Stromal cell of bone marrow (primary cell): Measurements from ENCODE around the gene ITSN1.
A peak's percentile ranks its signal among the peaks of the same experiment; 100 is the strongest.
"Not testable (repeated sequence)": the region's sequence is repeated elsewhere in the genome, so short reads cannot be mapped to it uniquely, and the experiment has no call there.

Experiments used
- DNase-seq: peaks from one replicate; pipeline ENCODE4 v3.0.0-alpha.2; 2012; ENCODE audit warnings: low read depth

The ITSN1 gene

GRCh38 chr21:33863191-33863590, 220.9 kb downstream of the ITSN1 start:
- not testable (repeated sequence) for DNase-seq

DNA sequence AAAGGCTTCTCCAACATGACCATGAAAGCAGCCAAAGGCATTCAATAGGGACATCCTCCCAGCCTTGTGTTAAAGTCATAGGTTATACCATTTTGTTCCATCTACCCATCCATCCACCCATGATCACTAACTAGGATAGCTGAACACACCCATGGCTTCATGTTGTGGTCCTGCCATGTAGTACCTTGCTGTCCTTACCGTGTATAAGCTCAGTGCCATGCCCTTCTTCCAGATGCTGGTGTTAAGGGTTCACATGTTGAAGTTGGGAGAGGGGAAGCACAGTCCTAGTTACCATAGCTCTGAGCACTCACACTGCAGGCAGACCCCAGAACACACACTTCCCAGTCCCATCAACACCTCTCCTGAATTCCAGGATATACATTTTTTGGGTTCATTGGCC, 221.8 kb downstream of the ITSN1 start:
- DNase-seq = no peak

- DNase-seq = no peak
These were observed 222.9 kb downstream of the ITSN1 start for GRCh38 chr21:33865176-33865575.

DNA sequence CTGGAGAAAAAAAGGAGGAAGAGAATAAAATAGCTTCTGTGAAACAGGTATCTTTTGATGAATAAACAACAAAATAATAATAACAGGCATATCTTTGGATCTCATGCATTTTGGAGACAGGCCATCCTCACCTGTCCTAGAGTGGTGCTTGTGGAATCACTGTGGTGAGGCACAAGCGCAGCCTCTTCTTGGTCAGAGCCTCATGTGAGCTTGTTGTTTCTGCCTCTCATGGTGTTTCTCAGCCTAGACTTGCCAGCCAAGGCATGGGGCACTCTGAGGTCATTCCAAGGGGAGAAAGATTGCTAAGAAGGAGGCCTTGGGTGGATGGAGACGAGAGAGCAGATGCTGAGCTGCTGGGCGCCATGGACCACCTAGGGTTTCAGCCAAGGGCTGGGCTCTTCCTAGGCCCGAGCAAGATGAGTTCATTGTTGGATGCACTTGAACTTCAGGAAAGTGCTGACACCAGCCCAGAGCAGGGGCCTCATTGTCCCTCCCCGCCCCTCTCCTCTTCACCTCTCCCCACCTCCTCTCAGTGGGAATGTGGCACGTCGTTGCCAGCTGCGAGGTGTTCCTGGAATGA, 223.8 kb downstream of the ITSN1 start:
- no peak for DNase-seq

- no peak for DNase-seq
These were observed 224.5 kb downstream of the ITSN1 start for GRCh38 chr21:33866826-33867225.

GRCh38 chr21:33867868-33868267, 225.6 kb downstream of the ITSN1 start:
- not testable (repeated sequence) for DNase-seq

DNA sequence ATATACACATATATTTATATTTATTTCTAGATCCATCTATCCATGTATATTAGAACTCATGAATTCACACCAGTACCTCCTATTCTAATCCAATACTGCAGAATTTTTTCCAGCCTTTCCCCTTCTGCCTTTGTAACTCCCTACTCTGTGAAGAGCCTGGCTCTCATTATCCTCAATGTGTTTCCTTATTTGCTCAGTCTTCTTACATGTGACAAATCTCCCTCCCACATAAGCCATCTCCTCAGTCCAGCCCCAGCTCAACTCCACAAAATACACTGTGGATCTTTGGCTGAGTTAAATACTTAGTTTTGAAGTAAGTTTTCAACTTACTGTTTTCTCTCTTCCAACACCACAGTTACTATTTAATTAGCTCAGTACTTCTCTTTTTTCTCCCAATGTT, 227.6 kb downstream of the ITSN1 start:
- no peak for DNase-seq

DNA sequence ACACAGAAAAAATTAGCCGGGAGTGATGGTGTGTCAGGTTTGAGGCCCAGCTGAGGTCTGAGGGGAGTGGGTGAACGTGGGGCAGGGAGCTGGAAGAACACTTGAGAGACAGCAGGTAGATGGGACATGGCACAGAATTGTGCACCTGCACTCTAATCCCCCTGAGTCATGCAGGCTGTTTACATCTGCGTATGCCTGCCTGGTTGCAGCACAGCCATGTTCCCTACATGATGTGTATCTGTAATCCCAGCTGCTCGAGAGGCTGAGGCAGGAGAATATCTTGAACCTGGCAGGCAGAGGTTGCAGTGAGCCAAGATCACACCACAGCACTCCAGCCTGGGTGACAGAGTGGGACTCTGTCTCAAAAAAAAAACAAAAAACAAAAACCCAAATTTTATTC, 228.5 kb downstream of the ITSN1 start:
- no peak for DNase-seq

DNA sequence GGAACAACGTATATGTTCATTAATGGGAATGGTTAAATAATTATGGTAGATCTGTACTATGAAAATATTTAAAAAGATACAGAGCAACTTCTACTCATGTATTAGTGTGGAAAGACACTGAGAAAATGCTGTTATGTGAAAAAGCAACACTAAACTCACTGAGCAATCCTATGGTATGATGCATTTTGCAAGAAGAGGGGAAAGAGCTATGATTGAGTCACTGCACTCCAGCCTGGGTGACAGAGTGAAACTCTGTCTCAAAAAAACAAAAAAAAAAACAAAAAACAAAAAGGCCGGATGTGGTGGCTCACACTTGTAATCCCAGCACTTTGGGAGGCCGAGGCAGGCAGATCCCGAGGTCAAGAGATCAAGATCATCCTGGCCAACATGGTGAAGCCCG, 228.9 kb downstream of the ITSN1 start:
- DNase-seq = no peak

- no peak for DNase-seq
These were observed 230.7 kb downstream of the ITSN1 start for GRCh38 chr21:33872881-33873515.

DNA sequence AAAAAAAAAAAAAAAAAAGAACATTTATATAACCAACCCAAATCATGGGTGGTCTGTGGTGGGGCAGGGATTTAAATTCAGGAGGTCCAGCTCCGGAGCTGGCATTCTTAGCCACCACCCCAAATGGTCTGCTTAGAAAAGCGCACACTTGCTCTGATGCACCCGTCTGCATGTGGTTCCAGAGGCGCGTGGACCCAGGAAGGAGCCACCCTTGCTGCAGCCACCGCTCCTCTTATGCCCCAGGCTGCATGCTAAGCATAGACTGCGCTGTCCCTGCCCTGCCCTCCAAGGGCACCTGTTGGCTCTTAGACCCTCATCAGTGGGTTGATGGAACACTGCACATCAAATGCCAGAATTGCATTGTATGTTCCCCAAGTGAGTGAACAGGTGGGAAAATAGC, 231.9 kb downstream of the ITSN1 start:
- no peak for DNase-seq

GRCh38 chr21:33875026-33875695, 232.9 kb downstream of the ITSN1 start:
- DNase-seq = no peak

DNA sequence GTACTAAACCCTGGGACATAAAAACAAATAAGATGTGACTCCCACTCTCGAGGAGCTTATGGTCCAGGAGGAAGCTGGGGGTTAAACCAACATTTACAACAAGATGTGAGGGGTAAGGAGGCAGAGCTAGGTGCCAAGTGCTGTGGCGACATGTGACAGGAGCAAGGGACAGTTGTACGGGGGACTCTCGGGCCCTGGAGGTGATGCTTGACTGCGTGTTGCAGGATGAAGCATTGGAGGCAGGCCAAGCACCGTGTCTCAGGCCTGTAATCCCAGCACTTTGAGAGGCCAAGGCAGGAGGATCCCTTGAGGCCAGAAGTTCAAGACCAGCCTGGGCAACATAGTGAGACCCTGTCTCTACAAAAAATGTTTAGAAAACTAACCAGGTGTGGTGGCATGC, 236.5 kb downstream of the ITSN1 start:
- no peak for DNase-seq

DNA sequence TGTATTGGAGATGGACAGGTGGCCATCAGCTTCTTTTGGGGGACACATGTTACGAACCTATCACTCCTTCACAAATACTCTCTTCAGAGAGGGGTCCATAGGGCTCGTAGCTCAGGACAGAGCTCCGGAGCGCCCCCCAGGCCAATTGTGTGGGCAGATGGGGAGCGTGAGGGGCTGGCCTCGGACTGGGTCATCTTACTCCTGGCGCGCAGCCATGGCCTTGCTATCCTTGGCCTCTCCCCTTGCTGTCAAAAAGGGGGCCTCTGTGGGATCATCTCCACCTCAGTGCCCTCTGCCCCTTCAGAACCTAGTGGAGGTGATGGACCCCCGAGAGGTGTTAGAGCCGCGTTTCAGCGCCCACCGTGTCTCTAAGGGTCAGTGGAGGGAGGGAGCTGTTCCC, 238.3 kb downstream of the ITSN1 start:
- DNase-seq = no peak

DNA sequence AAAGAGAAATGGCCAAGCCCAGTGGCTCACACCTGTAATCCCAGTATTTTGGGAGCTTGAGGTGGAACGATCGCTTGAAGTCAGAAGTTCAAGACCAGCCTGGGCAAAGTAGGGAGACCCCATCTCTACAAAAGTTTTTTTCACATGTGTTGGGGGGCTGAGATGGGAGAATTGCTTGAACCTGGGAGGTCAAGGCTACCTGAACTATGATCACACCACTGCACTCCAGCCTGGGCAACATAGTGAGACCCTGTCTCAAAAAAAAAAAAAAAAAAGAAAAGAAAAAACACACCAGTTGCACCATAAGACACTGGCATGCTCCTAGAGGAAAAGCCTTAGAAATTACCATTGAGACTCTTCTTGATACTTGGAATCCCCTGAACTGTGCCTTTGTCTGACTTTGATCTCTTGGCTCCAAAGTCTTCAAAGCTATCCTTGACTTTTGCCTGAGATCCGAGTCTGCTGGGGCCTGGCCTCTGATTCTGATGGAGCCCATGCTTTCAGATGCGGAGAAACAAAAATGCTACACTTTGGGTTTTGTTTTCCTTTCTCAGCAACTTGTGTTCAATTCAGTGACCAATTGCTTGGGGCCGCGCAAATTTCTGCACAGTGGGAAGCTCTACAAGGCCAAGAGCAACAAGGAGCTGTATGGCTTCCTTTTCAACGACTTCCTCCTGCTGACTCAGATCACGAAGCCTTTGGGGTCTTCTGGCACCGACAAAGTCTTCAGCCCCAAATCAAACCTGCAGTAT, 239.6 kb downstream of the ITSN1 start:
- DNase-seq = no peak

DNA sequence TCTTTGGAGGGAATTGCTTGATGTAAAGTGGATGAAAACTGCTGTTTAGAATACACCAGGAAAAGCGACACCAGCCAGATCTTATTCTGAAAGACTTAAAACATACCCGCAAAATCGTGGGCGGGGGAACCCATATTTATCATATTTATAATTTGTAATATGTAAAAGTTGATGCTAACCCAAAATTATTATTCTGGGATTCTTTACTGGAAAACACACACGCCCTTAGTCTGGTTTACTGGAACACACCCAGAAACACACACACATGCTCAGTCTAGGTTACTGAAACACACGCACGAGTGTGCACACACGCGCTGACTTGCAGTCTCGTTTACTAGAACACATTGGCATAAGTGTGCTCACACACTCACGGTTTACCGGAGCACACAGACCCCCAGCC, 240.8 kb downstream of the ITSN1 start:
- DNase-seq = no peak

DNA sequence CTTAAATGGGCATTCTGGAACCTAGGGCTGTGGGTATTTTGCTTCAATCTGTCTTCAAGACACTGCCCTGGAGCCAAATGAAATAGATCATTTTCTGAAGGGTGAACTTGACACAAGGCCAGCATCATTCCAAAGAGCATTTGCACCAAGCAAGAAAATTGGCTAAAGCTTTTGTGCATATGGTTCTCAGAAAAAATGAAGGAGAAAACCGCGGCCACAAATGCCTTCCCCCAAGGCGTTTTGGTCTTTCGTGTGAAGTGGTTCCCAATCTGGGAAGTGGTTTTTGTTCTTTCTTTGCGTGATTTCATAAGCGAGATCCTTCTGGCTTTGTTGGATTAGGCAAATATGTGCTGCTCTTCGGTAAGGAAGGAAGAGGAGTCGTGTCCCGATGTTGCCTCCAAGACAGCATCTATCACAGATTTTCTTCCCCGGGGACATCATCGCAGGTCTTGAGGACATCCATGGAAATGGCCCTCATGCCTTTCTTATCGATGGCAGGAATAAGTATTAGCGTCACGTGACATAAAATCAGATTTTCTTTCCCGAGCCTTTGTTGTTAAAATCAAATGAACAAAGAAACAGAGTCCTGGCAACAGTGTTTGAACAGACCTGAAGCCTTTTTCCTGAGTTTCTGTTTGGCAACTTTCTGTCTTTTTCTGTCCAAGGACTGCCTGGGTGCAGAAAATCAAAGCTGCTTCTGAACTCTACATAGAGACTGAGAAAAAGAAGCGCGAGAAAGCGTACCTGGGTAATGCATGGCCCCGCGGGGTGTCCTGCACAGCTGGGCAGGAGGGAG, 242.3 kb downstream of the ITSN1 start:
- peak; percentile 44 for DNase-seq

- DNase-seq = no peak
These were observed 242.8 kb downstream of the ITSN1 start for GRCh38 chr21:33885172-33885514.

DNA sequence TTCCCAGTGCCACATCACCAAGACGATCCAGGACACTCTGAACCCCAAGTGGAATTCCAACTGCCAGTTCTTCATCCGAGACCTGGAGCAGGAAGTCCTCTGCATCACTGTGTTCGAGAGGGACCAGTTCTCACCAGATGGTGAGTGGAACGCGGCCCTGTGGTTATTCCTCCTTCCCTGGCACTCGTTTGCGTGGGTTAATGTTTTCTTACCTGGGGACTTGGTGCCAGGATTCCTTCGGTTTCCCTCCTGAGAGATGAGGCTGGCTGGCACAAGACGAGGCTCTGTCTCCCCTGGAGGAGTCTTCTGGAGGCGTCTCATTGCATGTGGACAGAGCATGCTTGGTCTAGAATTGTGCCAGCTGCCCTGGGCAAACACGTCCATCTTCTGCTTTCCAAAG, 244.0 kb downstream of the ITSN1 start:
- DNase-seq = no peak

- no peak for DNase-seq
These were observed 247.9 kb downstream of the ITSN1 start for GRCh38 chr21:33890187-33890586.

GRCh38 chr21:33892853-33893252, 250.6 kb downstream of the ITSN1 start:
- DNase-seq = no peak

GRCh38 chr21:33893917-33894316, 251.6 kb downstream of the ITSN1 start:
- no peak for DNase-seq
